ENCODE results near the gene GLT6D1. TPM values are rescaled to one million over a fixed set of nuclear protein-coding genes. Genes with fewer than 3 reads are reported as not detected.

GLT6D1 gene
- total RNA-seq, 1 experiment from 2014 or later, result not detected

DNA sequence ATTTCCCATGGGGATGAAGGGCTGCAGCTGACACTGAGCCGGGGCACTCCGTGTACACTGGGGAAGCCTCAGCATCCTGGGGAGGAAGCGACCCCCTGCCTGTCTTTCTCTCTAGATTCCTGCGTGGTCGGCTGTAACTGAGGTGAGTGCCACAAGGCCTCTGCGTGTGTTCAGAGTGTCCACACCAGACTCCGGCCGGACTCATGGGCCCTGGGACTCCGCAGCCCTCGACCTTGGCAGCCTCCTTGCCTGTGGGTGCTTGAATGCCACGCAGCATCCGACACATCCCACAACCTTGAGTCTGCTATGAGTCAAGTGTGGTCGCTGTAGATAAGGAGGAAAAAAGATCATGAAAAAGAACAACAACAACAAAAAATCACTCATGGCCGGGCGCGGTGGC, 54.4 kb downstream of the GLT6D1 start:
- no peak for DNase-seq (ENCODE audit: low read depth)

DNA sequence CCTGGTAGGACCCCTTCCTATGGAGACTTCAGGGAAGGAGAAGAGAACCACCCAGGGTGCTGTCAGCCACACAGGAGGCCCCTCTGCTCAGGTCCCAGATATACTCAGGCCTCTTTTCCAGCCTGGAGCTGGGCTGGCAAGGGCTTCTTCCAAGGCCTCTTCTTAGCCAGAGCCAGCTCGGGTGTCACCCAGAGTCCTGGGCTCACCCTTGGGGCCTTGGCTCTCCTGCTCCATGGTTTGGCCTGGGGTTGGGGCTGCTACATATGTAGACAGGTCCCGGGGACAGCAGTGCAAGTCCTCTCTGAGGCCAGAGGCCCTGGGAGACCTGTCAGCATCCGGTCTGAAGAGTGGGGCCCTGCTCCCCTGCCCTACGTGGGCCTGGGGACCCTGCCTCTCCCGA, 55.0 kb downstream of the GLT6D1 start:
- DNase-seq (ENCODE audit: low read depth), result no peak

DNA sequence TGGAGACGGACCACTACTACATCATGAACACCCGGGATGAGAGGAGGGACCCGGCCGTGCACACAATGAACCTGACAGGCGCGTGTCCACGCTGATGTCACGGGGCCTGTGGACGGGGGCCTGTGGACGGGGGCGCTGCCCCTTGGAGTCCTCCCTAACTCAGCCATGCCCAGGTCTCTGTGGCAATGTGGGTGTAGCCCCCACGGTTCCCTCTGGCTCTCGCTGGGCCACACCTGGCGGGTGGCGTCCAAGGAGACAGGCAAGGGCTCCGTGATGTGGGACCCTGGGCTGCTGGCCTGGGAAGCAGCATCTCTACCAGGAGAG, 55.7 kb downstream of the GLT6D1 start:
- no peak for DNase-seq (ENCODE audit: low read depth)

GRCh38 chr9:135582966-135583687, 56.2 kb downstream of the GLT6D1 start:
- no peak for DNase-seq (ENCODE audit: low read depth)

DNA sequence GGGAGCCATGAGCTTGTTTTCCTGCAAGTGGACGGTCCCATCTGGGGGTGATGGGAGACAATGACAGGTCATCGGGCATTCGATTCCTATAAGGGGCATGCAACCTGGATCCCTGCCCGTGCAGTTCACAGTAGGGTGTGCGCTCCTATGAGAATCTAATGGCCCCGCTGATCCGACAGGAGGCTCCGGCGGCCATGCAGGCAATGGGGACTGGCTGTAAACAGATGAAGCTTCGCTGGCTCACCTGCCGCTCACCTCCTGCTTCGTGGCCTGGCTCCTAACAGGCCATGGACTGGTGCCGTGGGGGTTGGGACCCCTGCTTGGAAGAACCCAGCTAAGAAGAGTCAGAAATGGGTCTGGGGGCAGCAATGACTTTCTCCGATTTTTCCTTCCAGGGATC, 56.8 kb downstream of the GLT6D1 start:
- DNase-seq (ENCODE audit: low read depth), result no peak

GRCh38 chr9:135581636-135582426, 57.5 kb downstream of the GLT6D1 start:
- no peak for DNase-seq (ENCODE audit: low read depth)

- no peak for DNase-seq (ENCODE audit: low read depth)
Measured at GRCh38 chr9:135580664-135581380, 58.5 kb downstream of the GLT6D1 start.

DNA sequence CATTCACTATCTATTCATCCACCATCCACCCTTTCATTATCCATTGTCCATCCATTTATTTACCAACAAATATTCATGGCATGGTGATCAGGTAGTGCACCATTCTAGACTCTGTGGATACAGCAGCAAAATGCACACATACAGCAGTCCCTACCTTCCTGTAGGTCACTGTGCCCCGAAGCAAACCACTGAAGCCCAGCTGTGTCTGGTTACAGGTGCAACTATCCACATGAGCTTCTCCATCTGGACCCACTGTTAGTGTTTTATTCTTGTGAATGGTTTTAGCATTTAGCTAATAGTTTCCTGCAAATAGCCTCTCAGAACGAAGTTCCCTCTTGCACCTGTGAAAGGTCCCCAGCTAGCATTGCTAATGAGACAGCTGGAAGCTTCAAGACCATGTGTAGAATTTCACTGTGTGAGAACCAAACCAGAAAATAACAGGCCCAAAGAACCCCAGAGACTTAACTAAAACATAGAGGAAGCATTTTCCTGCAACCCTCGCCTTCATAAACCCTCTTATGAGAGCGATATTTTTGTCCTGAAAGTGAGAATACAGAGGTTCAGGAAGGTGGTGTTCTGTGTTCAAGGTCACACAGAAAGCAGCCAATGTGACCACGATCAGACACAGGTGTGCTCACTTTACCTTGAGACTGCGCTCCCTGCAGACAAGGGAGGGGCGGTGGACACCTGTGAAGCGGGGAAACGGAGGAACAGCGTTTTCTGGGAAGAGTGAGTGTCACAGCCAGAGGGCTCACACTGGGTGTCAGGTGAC, 59.3 kb downstream of the GLT6D1 start:
- DNase-seq (ENCODE audit: low read depth), result no peak

DNA sequence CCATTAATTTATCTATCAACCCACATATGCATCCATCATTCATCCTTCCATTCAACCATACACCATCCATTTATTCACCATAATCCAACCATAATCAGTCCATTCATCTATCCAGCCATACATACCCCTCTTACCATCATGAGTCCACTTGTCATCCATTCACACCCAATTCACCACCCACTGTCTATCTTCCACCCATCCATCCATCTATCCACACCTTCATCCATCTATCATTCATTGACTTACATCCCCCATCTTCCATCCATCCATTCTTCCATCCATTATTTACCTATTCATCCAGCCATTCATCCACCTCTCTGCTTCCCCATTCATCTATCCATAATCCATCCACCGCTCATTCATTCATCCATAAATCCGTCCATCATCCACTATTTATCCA, 60.0 kb downstream of the GLT6D1 start:
- DNase-seq (ENCODE audit: low read depth), result no peak

- no peak for DNase-seq (ENCODE audit: low read depth)
Measured at GRCh38 chr9:135577256-135577655, 62.1 kb downstream of the GLT6D1 start.

GRCh38 chr9:135575995-135576631, 63.2 kb downstream of the GLT6D1 start:
- no peak for DNase-seq (ENCODE audit: low read depth)

GRCh38 chr9:135574943-135575342, 64.4 kb downstream of the GLT6D1 start:
- no peak for DNase-seq (ENCODE audit: low read depth)

DNA sequence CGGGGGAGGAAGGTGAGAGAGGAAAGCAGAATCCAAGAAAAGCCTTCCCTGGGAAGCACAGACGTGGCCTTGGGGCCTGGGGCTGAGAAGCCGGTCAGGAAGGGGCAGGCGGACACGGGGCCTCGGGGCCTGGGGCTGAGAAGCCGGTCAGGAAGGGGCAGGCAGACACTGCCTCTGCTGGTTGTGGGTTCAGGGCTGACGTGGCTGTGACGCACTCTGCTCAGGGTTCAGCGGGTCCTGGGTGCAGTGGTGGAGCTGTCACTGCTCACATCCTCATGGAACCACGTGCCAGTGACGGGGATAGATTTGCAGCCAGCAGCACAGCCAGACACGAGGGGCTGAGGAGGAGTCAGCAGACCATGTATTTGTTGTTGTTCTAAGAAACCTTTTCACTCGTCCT, 65.0 kb downstream of the GLT6D1 start:
- DNase-seq (ENCODE audit: low read depth), result no peak

Other genes with a start within 250 kb of the GLT6D1 start
- 8.1 and 9.2 TPM in 2 replicates for gene PPP1R26, start 159.8 kb downstream of the GLT6D1 start, total RNA-seq (2014; rRNA removed)
- 52.3 and 54.2 TPM in 2 replicates for gene MRPS2, start 138.9 kb downstream of the GLT6D1 start, total RNA-seq (2014; rRNA removed)
- gene LCN1, start 118.1 kb downstream of the GLT6D1 start, total RNA-seq (2014; rRNA removed), result not detected in 2 replicates
- not detected in 2 replicates for gene OBP2A, start 93.4 kb downstream of the GLT6D1 start, total RNA-seq (2014; rRNA removed)
- not detected in 2 replicates for gene PAEP, start 77.8 kb downstream of the GLT6D1 start, total RNA-seq (2014; rRNA removed)
- not detected in 2 replicates for gene LCN9, start 23.8 kb upstream of the GLT6D1 start, total RNA-seq (2014; rRNA removed)
- not detected in 2 replicates for gene SOHLH1, start 59.9 kb upstream of the GLT6D1 start, total RNA-seq (2014; rRNA removed)
- gene KCNT1, start 62.6 kb upstream of the GLT6D1 start, total RNA-seq (2014; rRNA removed), result not detected in 2 replicates

Measured in LHCN-M2 (cell line).